Measurements from ENCODE around the gene GALNTL6. TPM values are rescaled to one million over a fixed set of nuclear protein-coding genes. Genes with fewer than 3 reads are reported as not detected.
"Not testable (repeated sequence)": the region's sequence is repeated elsewhere in the genome, so short reads cannot be mapped to it uniquely, and the experiment has no call there.

Gene GALNTL6
- total RNA-seq, 1 donor from 2014 or later = 10.0 TPM

DNA sequence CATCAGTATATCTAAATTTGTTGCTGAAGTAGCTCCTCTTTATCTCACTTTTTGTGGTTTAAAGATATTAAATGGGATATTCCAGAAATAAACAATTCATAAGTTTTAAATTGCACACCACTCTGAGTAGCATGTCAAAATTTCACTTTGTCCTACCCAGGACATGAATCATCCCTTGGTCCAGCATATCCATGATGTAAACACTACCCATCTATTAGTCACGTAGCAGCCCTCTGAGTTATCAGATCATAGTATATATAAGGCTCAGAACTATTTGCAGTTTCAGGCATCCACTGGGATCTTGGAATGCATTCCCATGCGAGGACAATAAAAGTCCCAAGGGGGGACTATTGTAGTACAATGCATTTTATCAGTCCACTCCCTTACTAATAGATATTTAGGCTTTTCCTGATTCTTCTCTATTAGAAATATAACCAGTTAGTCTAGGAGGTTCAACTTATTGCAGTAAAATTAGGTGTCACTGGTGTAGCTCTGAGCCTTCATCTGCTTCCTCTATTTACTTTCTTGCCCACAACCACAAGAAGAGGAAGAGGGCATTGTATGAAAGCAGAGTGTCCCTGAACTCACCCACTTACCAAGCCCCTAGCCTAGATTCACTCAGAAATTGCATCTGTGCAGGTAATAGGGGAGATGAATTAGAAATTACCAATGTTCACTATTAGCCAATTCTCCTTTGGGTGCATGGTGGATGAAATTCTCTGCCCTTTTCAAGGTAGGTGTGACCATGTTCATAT is 945.6 kb downstream of the GALNTL6 start:
- DNase-seq = no peak

DNA sequence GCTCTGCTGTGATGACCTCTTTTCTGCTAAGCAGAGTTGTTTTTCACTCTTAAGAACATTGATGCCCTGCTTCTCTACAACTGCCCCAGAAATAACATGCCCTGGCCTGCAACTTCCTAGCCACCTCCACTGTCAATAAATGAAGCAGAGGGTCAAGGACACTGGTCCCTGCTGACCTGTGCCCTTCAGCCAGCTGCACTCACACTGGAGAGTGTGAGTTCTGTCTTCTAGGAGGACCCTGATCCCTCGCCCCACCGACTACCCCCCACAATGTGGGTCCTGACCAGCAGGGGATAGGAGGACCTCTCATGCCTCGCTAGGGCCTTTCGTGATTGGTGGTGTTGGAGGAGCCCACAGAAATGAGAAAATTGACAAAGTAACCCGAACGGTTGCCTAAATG is 947.3 kb downstream of the GALNTL6 start:
- DNase-seq = no peak

DNA sequence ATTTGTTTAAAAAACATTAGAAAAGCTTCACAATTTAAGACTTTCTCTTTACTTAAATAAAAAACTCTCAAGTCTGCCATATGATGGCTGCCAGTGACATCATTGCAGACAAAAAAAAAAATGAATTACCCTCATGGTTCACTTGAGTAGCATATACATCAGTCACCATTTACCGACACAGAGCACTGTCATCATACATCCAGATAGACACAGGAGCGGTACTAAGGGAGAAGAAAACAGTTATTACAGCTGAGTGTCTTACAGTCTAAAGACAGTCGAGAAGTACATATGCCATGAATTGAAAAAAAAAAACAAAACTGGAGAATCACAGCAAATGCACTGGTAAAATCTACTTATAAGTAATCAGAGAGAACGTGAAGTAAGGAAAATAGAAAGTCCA is 949.7 kb downstream of the GALNTL6 start:
- DNase-seq = no peak

DNA sequence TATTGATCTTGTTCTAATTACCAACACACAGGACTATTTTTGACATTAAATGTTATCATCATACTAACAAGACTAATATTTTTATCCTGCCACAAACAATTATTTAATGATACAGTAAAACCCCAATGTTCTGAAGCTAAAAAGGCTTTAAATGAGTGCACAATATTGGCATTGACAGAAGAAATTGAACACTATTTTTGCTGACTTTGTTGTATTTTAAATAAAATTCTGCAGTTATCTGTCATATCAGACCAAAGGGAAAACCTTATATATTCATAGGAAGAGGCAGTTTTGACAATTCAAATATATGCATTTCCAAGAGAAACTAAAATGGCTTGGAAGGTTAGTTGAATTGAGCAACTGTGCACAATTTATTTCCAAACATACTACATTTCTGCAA is 957.6 kb downstream of the GALNTL6 start:
- DNase-seq = no peak

DNA sequence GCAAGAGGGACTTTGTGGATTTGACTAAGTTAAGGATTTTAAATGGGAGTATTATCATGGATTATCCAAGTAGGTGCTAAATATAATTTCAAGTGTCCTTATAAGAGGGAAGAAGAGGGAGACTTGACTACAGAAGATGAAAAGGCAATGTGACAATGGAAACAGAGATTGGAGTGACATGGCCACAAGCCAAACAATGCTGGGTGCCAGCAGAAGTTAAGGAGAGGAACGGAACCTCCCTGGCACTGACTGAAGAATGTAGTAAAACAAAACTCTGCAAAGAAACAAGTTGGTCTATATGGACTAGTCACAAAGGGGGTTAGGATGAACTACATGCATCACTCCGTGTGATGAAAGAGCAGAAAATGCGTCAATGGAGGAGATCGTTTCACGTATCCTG is 959.6 kb downstream of the GALNTL6 start:
- DNase-seq = no peak

DNA sequence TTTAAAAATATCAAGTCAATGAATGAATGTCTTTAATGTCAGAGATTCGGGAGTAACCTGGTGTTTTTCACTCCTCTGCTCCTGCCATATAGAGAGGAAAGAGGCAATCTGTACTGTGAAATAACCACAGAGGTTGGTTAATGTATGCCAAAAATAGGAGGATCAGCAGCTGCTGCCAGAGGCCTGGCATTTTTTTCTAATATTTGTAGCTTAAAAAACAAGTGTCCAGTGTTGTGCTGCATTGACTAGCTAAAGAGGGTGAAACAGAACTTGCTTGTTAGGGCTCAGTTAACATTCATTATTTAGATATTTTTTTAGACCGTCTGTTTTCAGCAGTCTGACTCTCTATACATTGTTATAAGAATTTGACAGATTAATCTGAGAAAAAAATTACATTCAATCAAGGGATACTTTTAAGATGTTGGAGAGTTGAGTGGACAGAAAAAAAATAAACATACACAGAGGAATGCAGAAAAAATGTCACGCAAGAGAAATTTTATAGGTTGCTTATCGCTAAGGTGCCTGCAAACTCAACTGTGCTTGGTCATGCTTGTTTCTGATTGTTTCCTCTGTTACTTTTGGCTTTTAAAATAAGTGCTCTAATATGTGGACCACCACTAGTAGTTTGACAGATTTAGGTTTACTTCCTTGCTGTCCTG is 963.1 kb downstream of the GALNTL6 start:
- DNase-seq = no peak

DNA sequence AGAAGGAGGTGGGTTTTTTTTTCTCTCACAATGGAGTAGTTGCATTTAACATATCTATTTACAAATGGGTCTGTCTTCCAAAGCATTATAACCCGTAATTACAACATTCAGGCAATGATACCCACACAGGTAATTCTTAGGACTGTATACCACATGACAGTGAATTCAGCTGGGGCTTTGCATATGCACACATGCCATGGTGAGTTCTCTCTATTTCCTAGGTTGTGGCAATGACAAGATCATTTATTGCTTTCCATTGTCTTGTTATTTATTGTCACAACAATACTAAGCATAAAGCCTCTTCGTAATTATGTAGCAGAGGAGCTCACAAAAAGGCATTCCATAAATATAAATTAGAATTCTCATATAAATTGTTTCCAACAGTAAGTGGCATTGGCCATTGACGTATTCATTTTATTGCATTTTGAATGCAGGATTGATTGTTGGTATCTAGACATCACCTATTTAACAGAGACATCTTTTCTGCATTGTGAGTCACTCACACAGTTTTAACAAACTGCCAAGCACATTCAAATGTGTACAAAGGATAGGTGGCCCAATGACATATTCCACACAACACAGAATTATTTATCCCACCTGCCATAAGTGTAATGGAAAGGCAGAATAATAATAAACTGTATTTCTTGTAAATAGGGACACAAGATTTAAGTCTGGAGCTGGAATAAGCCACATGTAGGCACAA is 964.7 kb downstream of the GALNTL6 start:
- DNase-seq = no peak

DNA sequence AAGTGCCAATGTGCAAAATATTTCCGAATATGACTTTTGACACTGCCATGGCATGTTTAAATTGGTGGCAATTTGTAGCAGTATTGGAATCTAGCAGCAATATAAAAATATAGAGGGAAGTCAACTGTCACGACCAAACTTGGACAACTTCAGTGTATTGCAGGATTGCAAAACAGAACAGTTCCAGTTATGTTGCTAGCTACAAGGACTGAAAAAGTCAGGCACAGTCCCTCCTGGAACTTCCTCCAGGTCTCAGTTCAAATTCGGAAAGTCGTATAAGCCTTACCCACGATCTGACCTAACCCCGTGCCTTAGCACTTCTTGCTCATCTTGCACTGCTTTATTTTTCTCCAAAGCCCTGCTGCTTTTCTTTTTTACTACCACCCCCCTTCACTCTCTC is 965.4 kb downstream of the GALNTL6 start:
- no peak for DNase-seq

DNA sequence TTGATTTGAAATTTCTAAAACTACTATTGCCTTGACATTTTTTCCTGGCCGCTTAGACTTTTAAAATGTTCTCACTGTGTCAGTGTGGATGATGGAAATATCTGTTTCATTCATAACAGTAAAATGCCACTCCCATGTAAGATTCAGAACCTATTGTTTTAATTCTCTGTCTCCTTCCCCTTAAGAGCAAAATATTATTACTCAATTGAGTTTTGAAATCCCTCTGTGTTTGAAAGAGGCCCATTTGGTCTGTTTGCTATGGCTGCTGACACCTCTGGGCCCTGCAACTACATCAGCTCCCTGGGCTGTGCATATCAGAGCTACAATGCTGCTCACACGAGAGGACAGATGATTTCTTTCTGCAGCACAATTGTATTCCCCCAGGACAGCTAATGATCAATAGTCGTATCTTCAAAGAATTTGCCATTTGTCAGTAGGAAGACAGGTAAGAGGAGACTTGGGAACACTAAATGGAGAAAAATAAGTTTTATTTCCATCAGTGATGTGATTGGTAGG is 967.4 kb downstream of the GALNTL6 start:
- no peak for DNase-seq

DNA sequence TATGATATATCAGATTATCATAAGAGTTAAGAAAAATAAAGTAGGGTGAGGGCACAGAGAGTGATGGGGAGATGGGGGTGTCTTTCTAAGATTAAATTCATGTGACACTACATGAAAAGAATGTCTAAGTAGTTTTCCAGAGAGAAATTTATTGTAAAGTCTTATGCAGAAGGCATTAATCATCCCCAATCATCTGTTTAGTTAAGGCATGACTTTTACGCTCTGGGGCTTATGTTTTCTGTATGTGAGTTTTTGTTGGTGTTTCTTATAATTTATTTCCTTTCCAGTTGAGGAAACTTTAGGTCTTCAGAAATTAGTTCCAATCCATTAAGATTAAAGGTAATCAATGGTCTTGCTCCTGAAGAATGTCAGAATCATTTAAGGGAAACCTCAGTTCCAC is 972.4 kb downstream of the GALNTL6 start:
- DNase-seq = no peak

DNA sequence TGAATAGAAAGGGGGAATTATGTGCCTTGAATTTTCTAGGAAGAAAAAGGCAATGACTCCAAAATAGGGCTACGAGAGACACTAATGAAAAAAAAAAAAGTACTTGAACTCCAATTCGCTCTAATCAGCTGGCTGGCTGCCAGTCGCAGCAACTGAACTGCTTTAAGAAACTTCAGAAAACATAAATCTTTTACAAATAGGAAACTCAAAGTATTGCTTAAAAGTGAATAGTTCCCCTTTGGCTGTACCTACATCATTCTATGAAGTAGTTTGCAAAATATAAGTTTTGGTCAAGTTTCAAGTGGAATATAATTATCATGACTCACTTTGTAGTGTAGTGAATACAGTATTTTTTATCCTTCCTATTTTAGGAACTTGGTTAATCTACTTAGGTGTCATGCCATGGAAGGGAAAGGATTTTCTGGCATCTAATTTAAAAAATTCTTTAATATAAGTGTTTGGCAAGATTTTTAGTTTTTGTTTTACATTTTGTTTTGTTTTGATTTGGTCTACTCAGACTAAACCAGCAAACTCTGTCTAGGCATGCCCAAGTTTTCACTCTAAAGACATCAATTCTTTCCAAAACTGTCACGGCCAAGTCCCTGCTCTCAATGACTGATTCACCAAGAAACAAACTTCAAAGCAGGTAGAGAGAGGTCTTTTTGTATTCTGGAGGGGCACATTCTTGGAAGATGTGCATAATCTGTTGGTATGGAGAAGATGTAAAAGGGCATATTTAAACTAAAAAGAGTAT is 973.0 kb downstream of the GALNTL6 start:
- no peak for DNase-seq

DNA sequence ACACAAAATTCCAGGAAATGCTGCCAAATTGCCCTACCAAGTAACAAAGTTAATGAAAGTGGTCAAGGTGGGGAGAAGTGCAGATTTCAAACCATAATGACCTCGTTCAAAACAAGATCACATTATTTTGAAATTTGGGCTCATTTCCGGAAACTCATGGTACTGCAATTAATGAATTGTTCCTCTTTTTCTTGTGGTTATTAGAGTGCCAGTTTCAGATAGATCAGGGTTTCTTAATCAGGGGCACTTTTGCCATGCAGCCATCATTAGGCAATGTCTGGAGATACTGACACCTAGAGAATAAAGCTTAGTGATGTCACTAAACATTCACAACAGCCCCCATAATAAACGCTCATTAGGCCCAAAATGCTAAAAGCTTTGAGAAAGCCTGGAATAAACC is 973.9 kb downstream of the GALNTL6 start:
- no peak for DNase-seq

DNA sequence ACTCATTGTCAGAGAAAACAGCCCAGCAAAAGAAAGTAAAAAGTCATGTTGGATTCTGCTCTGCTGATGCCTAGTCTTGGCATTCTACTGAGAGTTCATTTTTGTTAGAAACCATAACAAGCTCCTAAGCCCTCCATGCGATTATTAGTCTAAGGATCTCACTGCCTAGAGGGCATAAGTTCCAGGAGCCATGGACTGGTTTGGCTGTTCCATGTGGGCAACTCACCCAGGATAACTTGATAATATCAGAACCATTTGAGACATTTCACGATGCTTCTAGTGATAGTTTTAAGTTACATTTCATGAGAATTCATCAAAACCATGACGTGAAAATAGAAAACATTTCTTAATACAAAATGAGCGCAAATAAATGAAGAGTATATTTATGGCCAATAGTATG is 978.6 kb downstream of the GALNTL6 start:
- DNase-seq = no peak

DNA sequence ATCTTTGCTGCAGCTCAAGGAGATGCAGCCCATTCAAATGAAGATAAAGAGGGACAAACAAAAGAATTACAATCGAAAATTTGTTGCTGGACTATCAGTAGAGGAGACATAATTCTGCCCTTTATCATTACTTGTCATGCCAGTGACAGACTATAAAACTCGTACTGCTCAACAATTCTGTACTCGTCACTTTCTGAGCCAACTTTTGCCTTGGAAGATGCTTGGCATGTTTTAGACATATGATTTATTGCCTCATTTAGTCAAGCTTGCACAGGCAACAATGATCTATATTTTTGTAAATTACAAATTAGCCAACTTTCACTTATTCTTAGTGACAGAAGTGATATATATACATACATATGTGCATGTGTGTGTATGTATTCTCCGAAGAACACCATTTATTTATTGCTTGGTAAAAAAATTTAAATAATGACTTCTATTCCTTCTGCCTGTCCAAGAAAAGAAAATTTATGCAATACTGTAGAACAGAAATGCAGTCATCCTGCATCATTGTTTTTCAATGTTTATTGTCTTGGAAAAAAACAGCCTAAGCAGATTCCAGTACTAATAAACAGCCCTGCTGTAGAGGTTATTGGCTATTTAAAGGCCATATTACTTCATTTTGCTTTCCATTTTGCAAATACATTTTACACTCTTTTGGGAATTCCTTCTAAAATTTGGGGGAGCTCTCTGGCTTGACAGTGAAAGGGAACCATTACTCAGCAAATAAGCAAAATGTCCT is 980.5 kb downstream of the GALNTL6 start:
- no peak for DNase-seq

DNA sequence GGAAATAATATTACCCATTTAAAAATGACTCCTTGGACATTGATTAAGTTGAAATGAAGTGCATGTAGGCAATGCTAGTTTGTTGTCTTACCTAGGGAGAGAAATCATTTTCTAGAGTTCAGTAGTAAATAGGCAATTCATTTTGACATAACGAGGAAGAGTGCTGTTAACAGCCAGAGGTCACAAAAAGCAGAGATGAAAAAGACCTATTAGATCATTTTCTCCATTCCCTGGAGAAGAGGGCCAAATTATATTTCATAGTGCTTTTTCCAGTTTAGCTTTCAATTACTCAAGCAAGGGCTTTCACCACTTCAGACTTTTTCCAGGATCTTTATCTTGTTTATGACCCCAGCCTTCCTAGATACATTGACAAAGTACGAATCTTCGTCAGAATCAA is 981.1 kb downstream of the GALNTL6 start:
- DNase-seq = no peak

DNA sequence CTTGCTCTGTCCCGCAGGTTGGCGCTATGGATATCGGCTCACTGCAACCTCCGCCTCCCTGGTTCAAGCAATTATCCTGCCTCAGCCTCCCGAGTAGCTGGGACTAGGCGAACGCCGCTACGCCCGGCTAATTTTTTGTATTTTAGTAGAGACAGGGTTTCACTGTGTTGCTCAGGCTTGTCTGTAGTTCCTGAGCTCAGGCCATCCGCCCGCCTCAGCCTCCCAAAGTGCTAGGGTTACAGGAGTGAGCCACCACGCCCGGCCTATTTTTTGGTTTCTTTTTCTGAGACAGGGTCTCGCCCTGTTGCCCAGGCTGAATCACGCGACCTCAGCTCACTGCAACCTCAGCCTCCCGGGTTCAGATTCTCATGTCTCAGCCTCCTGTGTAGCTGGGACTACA is 984.1 kb downstream of the GALNTL6 start:
- DNase-seq = not testable (repeated sequence)

DNA sequence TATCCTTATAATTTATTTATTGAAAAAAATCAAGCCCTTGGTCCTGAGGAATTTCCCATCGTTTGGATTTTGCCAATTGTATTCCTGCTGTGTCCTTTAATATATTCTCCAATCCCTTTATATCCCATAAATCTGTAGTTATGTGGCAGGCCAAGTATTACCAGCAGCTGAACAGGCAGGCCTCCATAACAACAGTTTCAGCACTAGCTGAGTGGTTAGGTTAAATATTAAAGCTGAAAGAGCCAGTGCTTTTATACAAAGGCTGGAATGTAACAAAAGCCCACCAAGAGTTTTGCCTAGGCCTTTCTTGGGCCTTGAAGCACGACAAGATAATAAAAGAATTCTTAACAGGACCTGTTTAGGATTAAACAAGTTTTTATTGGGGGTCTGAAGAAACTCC is 988.8 kb downstream of the GALNTL6 start:
- no peak for DNase-seq

DNA sequence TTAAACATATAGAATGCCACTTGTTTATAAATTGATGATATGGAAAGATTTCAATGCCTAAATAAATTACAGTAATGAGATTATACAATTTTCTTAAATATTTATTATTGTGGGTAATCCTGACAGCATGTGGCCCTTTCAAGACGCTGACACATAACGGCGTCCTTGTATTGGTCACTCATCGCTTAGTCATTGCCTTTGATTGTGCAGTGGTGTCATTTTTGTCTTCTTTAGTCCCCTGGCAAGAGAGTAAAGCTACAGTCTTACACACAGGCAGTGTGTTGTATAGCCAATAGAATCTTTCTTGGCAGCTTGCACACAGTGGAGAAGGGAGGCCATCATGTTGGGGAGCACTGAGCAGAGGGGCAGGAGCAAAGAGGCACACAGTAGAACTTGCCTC is 993.6 kb downstream of the GALNTL6 start:
- no peak for DNase-seq

DNA sequence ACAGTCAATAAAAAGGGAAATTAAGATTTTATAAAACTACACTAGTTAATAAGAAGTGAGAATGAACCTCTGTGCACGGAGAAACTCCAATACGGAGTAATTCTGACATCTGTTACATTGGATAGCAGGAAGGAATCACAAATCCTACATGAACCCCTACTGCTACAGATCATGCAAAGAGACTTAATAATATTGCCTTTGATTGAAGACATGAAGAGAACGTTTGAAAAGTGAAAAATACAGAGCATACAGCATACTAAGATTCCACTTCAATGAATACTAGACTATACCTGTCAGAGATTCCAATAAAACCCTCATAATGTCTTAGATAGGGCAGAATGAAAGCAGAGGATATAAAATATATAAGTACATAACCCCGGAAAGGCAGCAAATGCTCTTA is 995.0 kb downstream of the GALNTL6 start:
- DNase-seq = no peak

DNA sequence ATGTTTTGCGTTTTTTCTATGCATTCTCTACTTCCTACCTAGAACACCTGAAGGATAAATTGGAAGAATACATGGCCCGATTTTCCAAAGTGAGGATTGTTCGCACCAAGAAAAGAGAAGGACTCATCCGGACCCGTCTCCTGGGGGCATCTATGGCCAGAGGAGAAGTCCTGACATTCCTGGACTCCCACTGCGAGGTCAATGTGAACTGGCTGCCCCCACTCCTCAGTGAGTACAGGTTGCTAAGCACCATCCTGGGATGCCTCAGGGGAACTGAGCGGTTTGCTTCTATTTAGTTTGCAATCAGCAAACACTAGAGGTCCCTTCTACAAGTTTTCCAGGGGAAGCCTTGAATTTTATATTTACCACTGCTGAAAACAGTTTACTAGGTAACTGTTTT is 996.1 kb downstream of the GALNTL6 start:
- no peak for DNase-seq

DNA sequence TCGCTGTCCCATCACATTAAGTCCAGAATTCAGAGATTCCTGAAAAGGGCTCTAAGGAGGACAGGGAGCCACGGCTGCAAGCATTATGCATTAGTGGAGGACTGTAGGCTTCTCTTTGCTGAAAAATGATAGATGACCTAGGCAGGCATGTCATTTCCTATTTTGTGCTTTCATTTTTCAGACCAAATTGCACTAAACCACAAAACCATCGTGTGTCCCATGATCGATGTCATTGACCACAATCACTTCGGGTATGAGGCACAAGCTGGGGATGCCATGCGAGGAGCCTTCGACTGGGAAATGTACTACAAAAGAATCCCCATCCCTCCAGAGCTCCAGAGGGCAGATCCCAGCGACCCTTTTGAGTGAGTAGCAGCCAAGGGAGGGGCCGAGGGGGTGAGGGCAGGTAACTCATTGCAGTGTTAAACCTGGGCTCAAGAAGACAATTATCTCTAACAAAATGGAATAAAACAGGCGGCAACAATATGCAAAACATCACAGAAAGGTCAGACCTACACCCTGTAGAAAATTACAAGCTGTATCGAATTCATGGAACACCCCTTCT is 1000.2 kb downstream of the GALNTL6 start:
- no peak for DNase-seq
